ENCODE results near the gene NBEA.

The NBEA gene

DNA sequence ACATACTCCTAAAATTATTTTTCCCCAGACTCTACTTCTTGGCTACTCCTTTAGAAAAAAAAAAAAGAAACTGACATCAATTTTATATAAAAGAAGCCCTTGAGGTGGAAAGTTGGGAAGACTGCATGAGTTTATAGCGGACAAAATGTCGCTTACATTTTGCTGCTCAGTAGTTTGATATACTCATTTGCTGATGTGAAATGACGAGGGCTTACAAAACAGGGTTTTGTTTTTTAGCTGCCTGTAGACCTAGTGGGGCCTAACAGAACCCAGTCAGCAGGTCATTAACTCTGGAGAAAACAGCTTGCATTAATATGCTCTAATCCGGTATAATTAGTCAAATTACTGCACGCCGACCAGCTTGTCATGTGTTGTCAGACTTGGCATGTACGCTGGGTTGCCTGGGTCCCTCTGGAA is 572.0 kb downstream of the NBEA start:
- DNase-seq (ENCODE audit: low read depth in 2 of 2): no peak

DNA sequence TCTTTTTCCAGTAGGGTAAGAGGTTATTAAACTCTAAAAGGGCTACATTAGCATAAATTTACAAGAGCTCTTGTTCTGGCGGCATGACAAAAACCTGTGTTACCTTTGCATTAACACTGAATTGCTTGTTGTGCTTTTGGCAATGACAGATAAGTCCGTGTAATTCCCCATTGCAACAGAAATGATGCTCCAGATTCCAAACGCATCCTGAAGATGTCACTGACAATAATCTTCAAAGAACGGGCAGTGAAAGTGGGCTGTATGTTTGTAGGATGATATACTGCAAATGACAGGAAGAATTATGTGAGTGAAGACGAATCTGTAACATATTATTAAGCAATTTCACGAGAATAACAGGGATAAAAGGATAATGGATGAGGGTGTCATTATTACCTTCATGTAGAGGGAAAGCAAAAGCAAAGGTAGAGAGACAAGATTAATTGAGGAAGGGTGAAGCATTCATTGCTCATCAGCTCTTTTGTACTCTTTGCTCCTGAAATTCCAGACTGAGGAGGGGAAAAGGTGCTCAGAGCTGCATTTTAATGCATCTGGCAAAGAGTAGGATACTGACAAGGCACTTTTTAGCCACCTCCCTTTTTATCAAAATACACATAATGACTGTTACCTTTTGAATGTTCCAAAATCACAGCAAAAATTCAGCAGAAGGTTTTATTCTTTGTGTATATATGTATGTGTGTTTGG is 572.9 kb downstream of the NBEA start:
- no peak for DNase-seq (ENCODE audit: low read depth in 2 of 2)

DNA sequence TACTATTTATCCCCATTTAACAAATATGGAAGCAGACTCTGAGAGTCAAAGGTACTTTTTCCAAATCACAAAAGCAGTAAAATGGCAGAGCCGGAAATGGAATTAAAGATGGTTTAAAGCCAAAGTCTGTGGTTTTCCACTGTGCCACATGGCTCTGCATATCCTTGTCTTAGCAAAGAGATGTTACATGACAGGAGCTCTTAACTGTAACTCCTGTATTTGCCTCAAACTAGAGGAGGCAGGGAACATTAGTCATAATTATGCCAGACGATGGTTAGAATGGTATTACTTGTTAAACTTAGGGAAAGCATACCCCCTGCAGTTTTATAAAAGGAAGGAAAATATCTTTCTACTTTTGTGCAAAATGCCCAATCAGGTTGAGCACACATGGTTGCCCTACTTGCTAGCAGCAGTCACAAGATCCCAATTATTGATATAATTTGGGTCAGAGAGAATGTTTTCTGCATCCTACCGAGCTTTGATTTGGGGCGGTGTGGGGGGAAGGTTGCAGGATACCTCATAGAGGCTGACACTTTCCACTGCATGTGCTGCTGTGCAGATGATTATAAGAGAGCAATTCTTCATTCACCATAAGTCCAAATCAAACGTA is 576.4 kb downstream of the NBEA start:
- DNase-seq (ENCODE audit: low read depth in 2 of 2): no peak

DNA sequence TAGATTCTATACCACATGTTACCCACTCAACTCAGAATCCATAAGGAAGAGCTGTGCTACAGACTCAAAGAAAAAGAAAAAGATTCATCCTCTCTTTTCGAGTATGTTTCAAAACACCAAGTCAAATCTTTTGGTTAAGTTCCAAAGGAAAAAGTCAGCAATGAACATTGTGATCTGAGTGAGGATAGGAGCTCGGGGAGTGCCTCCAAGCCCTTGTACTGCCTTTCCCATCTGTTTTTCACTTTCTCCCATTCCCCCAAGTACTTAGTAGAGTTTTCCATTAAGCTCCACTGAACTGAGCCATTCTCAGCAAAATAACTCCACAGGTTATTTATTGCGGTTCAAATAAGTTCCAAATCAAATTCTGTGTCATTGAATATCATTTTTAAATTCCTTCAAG is 582.1 kb downstream of the NBEA start:
- no peak for DNase-seq (ENCODE audit: low read depth in 2 of 2)

DNA sequence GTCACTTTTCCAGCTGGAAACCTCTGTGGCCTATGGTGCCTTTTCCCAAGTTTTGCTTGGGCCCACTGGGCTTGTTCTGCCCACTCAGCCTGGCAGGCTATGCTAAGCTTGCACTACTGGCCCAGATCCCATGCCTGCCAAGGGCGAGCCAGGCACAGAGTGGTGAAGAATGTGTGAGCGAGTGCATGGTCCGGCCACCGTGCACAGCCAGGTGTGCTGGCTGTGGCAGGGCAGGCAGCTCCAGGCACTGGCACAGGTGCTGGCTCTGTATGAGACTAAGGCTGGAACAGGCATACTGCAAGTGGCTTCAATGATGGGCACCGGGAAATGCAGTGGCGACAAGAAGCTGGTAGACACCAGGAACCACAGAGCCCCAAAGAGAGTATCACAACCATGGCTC is 584.5 kb downstream of the NBEA start:
- DNase-seq (ENCODE audit: low read depth in 2 of 2): no peak

DNA sequence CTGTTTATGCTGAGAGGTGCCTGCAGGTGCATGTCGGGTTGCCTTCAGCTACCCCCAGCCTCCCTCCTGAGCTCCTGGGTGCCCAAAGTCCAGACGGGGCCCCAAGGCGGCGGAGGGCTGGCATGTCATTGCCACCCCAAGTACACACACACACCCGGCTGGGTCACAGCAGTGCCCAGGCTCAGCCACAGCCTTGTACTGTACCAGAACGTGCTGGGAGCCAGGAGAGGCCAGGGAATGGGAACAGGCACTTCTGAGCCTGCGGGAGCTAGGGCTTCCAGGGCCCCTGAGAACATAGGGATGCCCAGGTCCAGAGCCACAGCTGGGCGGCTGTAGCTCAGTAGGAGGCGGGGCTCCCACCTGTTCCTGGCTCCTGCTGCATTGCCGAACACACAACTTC is 585.4 kb downstream of the NBEA start:
- no peak for DNase-seq (ENCODE audit: low read depth in 2 of 2)

DNA sequence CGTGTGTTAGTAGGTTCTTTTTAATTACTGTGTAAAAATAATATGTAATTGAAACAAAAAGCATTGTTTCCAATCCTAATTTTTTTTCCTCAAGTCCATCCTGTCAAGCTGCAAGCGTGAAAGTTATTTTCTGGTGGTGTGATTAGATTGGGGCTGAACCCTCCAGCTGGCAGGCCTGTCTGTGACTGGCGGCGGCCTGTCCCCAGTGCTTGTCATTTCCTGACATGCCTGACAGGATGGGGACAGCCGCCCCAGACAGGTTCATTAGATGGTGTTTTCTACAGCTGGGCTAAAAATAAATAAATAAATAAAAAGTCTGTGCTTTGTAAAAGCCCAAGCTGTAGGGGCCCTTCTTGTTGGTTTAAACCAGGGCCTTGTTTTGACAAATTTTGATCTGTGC is 588.1 kb downstream of the NBEA start:
- no peak for DNase-seq (ENCODE audit: low read depth in 2 of 2)

DNA sequence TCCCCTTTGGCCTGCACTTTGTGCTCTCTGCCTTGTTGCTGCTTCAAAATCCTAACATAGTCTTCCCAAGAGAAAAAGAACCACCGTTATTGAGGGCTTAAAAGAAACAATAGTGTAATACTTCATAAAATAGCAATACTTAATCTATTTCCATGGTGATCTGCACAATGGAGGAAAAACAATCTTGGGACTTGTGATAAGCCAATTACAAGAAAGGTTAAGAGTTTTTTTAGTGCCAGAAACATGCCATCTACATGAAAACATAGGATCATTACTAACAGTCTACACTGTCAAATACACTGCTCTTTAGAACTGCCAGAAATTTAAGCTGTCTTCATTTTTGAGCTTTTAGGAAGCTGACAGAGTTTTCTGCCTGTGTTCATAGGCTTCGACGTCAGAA is 588.5 kb downstream of the NBEA start:
- DNase-seq (ENCODE audit: low read depth in 2 of 2): no peak

DNA sequence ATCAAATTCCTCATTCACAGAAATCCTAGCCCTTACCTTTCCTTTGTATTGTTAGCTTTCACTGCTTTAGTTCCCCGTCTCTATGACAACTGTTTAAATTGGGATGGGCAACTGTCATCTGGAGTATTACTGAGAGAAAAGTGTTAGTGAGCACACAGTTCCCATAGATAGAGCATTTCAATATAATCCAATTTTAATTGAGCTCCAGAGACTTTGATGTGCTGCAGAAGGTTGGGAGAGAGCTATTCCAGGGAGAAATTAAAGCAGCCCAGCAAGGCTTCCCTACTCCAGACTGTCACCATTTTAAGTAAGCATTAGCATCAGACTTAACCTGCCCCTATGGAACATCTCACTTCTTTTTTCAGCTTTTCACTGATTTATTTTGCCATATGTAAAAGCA is 589.5 kb downstream of the NBEA start:
- DNase-seq (ENCODE audit: low read depth in 2 of 2): no peak

DNA sequence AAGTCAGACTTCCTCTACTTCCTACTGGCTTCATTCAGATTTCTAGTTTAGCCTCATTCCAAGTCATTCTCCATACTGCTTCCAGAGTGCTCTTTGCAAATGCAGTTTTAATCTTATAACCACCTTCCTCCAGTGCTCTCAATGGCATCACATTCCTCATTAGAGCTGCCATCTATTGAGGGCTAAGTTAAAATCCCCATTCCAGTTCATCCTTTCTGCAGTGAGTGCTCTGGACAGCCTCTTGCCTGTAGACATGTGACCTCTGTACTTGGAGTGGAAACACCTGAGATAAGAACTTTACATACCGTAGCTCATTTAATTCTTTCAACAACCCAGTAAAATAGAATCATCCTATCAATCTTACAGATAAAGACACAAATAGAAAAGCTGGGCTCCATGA is 592.3 kb downstream of the NBEA start:
- no peak for DNase-seq (ENCODE audit: low read depth in 2 of 2)

DNA sequence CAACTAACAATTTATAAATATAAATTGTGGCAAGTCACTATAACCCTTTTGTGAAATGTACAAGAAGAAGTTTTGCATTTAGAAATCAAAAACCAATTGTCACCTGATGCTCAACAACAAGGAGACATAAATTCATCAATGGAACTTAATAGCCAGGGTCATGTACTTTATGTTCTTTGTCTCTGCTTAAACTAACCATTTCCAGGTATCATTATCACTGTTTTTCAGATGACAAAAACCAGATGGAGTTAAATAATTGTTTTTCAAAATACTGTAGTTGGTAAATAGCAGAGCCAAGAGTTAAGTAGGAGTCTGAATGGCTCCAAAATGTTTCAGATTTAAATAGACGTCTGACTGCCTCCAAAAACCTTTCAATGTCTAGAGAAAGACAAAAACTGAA is 606.7 kb downstream of the NBEA start:
- DNase-seq (ENCODE audit: low read depth in 2 of 2): no peak

DNA sequence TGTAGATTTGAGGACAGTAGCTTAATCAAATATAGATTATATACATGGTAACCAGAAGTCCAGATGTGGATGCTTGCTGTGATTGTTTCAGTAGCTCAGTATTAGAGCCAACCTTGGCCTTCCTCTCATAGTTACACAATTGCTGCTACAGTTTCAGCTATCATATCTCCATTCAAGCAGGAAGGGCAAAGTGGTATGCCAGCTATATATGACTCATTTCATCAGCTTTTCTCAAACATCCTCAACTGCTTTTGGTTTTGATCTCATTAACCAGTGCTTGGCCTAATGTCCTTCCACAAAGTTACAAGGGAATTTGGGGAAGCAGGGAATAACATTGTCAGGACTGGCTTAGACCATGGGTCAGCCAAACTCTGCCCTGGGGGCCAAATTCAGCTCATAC is 607.4 kb downstream of the NBEA start:
- no peak for DNase-seq (ENCODE audit: low read depth in 2 of 2)

DNA sequence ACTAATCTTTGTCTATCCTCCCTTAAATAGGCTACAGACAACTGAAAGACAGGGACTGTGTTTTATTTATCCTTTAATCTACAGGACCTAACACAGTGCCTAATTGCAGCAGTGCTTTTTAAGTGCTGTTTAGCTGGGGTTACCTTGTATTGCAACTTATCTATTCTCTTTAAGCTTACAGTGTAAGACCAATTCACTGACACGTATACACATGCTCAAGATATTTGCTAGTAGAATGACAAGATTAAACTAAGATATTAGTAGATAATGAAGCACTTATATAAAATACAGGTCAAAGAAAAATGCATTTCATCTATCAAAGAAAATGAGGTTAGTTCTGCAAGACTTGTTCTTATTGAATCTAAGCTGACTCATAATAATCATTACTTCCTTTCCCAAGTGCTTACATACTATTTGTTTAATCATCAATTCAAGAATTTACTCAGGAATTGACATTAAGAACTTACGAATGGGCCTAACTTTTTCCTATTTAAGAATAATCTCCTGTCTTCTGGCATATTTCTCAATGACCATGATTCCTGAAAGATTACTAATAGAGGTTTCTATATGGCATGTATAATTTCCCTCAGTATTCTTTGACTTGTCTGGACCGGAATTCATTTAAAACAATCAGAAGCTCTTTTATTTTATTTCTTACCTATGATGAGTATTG is 610.2 kb downstream of the NBEA start:
- no peak for DNase-seq (ENCODE audit: low read depth in 2 of 2)

DNA sequence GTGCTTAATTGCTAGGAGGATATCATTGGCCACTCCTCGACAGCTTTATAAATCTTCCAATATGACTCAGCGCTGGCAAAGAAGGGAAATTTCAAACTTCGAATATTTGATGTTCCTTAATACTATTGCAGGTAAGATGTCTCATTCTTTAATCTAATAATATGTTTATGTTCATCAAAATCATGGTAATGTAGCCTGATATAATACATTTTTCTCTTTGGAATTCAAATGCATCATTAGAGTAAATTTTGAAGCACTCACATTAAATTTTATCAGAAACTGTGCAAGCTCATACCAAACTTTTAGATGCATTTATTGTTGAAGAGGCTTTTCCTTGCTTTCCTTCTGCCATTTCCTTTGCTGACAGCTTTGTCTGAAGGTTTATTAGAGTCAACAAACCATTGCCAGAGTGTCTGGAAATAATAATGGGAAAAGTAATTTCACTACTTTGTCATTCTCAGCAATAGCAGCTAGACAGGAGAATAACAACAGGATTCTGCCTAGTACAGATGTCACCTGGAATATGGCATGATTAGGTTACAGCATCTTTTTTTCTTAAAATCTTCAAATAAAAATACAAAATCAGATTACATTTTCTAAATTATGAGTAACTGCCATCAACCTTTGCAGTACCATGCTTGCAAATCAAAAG is 613.0 kb downstream of the NBEA start:
- DNase-seq (ENCODE audit: low read depth in 2 of 2): no peak

DNA sequence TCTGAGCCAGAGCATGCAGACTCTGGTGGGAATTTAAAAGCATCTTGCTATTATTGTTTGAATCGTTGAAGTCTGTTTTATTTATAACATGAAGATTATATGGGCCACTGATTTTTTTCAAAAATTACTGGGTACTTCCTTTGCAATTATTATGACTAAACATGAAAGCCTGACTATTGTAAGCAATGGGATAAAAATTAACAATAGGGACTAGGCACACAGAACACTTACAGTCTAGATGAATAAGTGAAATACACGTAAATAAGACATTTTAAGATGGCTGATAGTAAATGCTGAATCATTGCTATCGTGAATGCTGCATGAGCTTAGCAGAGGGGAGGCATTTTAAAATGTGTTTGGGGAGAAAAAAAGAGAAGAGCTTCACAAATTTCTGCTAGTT is 615.4 kb downstream of the NBEA start:
- DNase-seq (ENCODE audit: low read depth in 2 of 2): no peak

DNA sequence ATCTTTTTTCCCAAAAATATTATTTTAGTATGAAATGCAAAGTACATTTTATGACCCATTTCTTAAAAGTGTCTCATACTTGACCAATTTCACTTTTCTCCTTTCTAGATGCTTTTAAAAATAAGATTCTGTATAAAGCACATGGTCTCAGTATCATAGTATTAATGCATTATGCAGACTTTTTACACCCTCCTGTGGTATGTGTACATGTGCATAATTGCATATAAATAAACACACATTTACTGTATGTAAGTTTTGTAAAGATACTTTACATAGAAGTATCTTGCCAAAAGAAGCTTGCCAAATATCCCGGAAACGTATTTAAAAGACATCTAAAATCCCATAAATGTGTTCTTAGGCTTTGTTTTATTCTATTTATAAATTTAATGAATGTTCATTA is 619.5 kb downstream of the NBEA start:
- no peak for DNase-seq (ENCODE audit: low read depth in 2 of 2)

DNA sequence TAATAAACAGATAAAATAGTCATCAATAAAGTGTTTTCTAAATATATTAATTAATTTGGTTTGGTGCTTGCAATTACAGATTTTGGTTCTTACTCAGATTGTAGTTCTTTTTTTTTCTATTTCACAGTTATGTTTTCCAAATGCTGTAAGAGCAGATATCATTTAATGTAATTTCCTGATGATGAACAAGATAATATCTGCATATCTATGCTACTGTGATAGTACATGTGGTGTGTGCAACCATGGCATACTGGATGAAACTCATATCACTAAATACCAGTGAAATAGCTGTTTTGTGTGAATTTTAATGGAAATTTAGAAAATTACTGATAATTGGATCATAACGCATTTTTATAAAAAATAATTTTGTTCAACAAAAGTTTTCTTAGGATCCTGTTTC is 623.2 kb downstream of the NBEA start:
- no peak for DNase-seq (ENCODE audit: low read depth in 2 of 2)

DNA sequence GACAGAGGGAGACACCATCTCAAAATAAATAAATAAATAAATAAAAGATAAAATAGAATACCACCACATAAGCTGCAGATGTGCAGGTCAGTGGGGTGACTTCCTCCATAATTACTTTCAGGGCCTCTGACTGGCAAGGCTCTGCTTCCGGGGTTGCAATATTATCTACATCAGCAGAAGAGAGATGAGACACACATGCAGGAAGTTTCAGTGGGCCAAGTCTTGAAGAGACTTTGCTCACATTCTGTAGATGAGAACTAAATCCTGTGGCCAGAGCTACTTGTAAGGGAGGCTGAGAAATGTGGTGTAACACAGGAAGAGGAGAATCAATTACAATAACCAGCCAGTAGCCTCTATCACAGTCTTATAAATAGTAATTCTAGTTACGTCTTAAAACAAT is 624.3 kb downstream of the NBEA start:
- no peak for DNase-seq (ENCODE audit: low read depth in 2 of 2)

DNA sequence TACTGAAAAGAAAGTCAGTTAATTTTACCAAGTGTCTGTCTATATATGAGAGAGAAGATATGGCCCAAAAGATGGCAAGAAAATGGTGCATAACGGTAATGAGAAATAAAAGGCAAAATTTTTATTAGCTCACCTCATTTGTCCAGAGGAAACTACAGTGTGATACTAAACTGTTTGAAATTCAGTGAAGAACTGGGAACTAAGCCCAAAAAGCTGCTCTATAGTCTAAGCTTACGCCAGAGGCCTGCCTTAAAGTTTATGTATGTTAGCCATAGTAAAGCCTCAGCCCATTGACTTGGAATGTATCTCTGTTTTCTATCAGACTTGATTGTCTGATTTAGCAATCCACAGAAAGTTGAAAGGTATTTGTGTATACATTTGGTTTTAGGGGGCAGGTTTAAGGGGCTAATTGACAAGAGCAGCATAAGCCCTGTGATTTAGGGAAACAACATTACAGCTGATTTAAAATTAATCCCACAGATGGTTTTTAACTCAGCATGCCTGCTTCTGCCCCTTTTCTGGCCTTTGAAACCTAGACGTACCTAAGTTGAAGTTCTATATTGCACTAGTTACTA is 625.4 kb downstream of the NBEA start:
- no peak for DNase-seq (ENCODE audit: low read depth in 2 of 2)

DNA sequence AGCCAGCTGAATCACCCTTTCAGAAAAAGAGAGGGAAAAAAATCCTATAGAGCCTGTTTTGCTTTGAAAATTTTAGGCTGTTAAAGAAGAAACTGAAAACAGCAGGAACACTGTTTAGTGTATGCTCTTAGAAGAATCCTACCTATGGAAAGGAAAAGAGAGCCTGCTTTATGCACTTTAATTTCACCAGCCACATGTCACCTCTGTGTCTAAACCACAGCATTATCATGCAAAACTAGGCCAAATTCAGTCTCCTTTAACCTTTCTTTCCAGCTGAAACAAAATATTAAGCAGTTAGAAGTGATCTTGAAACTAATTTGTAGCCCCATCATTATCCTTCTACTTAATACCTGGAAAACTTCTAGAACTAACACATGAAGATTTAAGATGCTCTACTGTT is 631.6 kb downstream of the NBEA start:
- no peak for DNase-seq (ENCODE audit: low read depth in 2 of 2)

DNA sequence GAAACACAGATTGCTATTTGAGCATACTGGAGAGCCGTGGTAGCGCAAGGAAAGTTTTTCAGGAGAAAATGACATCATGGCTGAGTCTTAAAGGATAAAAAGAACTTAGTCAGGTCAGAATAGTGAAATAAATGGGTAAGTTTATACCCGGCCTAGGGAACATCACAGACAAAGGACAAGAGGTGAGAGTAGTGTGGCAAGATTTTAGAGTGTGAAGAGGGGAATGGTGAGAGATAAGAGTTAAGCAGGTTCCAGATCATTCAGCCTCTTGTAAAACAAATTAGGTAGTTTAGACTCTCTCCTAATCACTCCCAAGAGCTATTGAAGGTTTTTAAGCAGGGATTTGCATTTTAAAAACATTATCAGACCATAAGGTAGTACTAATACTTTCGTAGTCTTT is 650.4 kb downstream of the NBEA start:
- DNase-seq (ENCODE audit: low read depth in 2 of 2): no peak

DNA sequence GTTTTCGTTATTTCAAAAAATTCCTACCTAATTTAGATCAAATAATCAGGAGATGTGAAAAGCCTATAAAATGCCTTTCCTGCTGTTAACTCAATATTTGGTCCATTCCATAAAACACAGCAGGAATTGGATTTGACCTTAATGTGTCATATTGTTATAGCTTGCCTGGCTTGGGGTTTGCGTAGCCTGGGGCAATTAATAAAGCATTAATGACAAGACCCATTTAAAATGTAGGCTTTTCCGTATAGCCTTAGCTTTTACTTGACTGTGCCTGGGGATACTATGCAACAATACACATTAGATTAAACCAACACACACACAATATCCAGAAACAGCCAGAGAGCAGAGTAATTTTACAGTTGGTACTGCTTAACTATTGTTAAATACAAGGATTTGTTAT is 651.6 kb downstream of the NBEA start:
- no peak for DNase-seq (ENCODE audit: low read depth in 2 of 2)

DNA sequence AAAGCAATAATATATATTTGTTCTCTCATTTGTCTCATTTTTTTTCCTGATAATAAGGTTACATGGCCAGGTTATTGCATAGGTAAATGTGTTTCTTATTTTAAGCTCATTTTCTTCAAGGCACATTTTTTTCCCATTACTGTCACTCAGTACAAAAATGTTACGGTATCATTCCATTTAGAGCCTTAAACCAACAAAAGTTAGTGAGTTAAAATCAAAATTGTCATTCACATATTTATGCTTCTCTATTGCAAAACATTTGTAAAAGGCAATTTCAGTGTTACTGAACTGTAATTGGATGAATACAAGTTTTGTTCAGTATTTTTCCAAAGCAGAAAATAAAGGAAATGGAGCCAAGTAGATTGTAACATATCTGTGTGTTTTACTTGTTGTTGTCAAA is 652.0 kb downstream of the NBEA start:
- no peak for DNase-seq (ENCODE audit: low read depth in 2 of 2)
